Middle frontal gyrus (tissue), 1 donor: ENCODE results near the gene PGA5.
"Not testable (repeated sequence)": the region's sequence is repeated elsewhere in the genome, so short reads cannot be mapped to it uniquely, and the experiment has no call there.

Experiments
- DNase-seq: peaks from one replicate; pipeline ENCODE4 v3.0.0-alpha.2; 2015; ENCODE audit warnings: low spot score; ENCODE audit errors: extremely low spot score

PGA5 gene

DNA sequence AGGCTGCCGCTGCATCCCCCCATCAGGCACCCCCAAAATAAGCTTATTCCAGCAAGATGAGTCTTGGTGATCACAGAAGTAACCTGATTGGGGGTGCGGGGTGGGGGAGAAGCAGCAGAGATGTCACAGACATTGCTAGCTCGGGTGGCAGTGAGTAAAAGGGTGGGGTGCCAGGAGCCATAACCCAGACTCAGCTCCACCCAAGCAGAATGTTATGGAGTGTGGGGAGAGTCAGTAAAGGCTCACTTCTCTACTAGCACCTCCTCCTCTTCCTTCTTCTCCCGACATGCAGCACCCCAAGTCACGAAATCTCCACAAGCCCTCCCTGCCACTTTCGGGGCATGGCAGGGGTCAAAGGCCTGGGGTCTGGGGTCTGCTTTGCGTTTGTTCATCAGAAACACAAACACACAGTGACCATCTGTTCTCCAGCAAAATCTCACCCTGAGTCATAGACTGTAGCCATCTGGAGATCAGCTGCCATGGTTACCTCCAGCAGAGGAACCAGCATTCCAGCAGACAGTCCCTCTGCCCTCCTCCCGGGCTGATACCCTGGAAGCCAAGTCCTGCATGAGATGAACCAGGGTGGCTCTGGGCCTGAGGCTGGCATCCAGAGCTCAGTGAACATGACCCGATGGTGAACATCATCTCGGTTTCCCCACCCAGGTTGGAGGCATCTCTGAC, 14.4 kb upstream of the PGA5 start:
- not testable (repeated sequence) for DNase-seq

DNA sequence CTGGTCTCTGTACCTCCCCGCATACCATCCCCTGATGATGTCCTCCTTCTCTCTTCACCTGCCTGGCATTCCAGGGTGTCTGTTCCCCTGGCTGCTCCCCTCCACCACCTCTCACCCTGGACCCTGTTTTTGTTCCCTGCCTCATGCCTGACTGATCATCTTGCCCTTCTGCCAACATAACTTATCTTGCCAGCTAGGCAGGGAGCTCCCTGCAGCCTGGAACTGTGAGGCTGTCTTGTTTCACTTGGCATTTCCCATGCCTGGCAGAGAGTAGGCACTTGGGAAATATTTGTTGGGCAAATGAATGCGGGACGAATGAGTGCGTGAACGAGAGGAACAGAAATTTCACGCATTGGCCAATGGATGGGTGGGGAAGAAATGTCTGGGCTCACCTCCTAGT, 11.5 kb upstream of the PGA5 start:
- DNase-seq = not testable (repeated sequence)

DNA sequence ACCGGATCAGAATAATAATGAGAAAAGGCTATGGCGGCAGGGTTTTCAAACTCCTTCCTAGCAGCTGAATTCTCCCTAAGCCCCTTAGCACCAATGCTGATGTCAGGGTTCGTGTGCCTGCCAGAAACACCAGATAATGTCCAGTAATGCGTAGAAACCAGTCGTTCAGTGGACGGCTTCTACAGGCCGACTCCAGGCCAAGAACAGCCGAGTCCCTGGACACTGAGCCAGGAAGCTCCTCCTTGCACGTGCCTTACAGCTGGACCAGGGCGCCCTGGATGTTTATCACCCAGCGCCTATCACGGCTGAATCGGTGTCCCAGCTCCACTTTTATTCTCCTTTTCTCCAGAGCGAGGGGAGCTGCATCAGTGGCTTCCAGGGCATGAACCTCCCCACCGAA, 9.9 kb upstream of the PGA5 start:
- DNase-seq = not testable (repeated sequence)

DNA sequence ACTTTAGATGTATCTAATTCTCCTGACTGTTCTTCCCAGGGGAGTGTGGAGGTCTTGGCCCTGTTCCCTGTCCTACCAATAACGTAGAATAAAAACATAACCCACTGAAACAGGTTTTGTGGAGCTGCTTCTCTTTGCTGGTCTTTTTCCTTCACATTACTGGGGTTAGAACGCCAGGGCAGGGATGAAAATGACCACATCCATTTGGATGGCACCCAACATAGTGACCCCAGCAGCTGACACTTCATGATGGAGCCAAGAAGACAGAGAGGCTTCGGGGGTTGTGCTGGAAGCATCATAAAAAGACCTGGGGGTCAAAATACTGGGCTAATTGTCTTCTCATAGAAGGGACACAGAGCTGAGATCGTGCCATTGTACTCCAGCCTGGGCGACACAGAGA, 9.4 kb upstream of the PGA5 start:
- DNase-seq = not testable (repeated sequence)

DNA sequence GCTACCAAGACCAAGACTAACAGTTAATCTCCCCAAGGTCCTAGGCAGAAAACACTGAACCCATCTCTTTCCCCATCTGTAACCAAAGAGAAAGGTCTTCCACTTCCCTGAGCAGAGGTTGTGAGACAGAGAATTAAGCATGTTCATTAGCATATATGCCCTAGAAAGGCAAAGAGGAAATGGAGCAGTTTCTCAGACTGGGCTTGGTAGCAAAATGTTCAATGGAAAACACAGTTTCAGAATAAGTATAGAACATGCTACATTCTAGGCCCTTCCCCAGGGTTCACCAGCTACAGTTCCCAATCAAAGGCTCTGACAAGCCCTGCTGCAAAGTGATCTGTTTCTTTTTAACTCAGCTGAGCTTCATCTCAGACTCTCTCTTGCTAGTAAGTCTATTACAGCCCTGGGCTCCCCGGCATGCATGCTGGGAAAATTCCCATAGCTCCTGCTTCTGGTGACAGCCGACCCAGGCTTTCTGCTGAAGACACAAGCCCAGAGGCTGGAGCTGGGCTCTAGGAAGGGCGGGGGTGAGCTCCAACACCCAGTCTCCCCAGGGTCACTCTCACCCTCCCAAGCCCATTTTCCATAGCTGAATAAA, 8.3 kb upstream of the PGA5 start:
- DNase-seq = not testable (repeated sequence)

DNA sequence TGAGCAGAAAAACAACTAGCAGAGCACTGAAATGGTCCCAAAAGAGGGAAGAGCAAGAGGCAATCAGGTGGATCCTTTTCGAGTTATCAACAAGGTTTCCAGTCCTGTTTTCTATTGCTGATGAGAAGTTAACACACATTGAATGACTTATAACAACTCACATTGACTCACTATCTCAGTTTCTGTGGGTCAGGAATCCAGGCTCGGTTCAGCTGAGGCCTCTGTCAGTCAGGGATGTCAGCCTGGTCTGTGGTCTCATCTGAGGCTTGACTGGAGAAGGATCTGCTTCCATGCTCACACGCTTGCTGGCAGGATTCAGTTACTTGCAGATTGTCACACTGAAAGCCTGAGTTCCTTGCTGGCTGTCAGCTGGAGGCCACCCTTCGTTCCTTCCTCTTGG, 3.8 kb upstream of the PGA5 start:
- not testable (repeated sequence) for DNase-seq

DNA sequence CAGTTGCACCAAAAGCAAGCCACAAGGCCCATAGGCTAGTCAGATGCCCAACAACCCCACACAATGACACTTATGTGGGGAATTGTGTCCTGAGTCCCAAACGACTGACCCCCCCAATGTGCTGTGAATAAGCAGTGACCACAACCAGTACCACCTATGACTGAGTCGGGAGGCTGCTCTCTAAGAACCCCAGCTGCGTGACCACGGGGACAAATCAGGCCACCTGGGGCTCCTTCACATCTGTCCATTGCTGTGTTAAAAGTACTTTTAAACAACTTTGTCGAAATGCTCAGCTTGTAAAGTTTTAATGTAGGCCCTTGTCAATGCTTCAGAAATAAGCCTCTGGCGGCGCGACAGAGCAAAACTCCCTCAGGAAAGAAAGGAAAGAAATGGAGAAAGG, 687 bp upstream of the PGA5 start:
- not testable (repeated sequence) for DNase-seq

DNA sequence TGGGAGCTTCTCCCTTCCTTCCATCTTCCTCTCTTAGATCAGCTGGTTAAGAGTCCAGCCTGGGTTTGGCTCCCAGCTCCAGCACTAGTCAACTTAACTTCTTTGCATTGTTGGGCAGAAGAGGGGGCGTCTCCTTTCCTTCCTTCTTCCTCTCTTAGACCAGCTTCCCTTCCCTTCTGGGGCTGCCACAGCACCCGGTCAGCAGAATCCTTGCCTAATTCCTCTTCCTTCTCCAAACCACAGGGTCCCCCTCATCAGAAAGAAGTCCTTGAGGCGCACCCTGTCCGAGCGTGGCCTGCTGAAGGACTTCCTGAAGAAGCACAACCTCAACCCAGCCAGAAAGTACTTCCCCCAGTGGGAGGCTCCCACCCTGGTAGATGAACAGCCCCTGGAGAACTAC, 551 bp downstream of the PGA5 start:
- not testable (repeated sequence) for DNase-seq

DNA sequence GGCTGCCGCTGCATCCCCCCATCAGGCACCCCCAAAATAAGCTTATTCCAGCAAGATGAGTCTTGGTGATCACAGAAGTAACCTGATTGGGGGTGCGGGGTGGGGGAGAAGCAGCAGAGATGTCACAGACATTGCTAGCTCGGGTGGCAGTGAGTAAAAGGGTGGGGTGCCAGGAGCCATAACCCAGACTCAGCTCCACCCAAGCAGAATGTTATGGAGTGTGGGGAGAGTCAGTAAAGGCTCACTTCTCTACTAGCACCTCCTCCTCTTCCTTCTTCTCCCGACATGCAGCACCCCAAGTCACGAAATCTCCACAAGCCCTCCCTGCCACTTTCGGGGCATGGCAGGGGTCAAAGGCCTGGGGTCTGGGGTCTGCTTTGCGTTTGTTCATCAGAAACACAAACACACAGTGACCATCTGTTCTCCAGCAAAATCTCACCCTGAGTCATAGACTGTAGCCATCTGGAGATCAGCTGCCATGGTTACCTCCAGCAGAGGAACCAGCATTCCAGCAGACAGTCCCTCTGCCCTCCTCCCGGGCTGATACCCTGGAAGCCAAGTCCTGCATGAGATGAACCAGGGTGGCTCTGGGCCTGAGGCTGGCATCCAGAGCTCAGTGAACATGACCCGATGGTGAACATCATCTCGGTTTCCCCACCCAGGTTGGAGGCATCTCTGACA, 4.4 kb downstream of the PGA5 start:
- DNase-seq = not testable (repeated sequence)

DNA sequence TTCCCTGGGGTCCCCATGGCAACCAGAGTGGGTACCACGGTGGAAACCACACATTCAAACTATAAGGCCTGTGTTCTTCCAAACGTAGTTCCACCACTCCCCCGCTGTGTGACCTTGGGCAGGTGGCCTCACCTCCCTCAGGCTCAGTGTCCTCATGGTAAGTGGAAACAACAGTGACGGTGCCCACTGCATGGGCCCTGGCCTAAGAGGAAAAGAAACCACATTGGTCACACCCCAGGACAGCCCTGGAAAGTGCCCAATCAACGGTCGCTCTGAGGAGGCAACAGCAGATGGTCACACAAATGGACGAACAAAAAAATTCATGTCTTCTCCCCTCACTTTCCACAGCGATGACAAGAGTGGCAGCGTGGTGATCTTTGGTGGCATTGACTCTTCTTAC, 7.1 kb downstream of the PGA5 start:
- not testable (repeated sequence) for DNase-seq

DNA sequence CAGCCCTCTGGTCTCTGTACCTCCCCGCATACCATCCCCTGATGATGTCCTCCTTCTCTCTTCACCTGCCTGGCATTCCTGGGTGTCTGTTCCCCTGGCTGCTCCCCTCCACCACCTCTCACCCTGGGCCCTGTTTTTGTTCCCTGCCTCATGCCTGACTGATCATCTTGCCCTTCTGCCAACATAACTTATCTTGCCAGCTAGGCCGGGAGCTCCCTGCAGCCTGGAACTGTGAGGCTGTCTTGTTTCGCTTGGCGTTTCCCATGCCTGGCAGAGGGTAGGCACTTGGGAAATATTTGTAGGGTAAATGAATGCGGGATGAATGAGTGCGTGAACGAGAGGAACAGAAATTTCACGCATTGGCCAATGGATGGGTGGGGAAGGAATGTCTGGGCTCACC, 8.2 kb downstream of the PGA5 start:
- DNase-seq = not testable (repeated sequence)

DNA sequence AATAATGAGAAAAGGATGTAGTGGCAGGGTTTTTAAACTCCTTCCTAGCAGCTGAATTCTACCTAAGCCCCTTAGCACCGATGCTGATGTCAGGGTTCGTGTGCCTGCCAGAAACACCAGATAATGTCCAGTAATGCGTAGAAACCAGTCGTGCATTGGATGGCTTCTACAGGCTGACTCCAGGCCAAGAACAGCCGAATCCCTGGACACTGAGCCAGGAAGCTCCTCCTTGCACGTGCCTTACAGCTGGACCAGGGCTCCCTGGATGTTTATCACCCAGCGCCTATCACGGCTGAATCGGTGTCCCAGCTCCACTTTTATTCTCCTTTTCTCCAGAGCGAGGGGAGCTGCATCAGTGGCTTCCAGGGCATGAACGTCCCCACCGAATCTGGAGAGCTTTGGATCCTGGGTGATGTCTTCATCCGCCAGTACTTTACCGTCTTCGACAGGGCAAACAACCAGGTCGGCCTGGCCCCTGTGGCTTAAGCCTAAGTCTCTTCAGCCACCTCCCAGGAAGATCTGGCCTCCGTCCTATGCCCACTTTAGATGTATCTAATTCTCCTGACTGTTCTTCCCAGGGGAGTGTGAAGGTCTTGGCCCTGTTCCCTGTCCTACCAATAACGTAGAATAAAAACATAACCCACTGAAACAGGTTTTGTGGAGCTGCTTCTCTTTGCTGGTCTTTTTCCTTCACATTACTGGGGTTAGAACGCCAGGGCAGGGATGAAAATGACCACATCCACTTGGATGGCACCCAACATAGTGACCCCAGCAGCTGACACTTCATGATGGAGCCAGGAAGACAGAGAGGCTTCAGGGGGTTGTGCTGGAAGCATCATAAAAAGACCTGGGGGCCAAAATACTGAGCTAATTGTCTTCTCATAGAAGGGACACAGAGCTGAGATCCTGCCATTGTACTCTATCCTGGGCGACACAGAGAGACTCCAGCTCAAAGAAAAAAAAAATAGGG, 10.1 kb downstream of the PGA5 start:
- DNase-seq = not testable (repeated sequence)

DNA sequence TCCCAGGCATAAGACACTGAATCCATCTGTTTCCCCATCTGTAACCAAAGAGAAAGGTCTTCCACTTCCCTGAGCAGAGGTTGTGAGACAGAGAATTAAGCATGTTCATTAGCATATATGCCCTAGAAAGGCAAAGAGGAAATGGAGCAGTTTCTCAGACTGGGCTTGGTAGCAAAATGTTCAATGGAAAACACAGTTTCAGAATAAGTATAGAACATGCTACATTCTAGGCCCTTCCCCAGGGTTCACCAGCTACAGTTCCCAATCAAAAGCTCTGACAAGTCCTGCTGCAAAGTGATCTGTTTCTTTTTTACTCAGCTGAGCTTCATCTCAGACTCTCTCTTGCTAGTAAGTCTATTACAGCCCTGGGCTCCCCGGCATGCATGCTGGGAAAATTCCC, 11.4 kb downstream of the PGA5 start:
- DNase-seq = not testable (repeated sequence)

DNA sequence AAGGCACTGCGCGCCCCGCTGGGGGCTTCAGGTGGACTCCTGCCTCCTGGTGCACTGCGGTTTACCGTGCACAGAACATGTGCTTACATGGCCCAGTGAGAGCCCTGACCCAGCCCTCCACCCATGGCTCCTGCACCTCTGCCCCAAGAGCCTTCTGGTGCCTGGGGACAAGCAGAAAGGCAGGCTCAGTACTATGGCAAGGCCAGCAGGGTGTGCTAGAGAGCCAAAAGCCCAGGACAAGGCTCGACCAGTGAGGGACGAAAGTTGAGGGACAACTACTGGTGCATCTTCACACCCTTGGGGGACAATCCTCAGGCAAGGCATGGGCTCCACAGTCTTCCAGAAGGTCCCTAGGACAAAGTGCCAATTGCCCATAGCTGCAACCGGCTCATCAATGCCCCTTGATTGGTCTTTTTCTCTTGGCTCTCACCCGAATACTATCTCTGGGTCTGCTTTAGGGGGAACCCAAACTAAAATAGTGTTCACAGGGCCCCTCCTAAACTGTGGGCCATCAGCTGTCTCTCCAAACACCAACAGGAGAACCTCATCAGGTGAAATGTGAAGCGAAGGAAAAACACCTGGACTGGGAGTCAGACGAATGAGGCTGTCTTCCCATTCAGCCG, 13.5 kb downstream of the PGA5 start:
- peak; percentile 9 for DNase-seq

DNA sequence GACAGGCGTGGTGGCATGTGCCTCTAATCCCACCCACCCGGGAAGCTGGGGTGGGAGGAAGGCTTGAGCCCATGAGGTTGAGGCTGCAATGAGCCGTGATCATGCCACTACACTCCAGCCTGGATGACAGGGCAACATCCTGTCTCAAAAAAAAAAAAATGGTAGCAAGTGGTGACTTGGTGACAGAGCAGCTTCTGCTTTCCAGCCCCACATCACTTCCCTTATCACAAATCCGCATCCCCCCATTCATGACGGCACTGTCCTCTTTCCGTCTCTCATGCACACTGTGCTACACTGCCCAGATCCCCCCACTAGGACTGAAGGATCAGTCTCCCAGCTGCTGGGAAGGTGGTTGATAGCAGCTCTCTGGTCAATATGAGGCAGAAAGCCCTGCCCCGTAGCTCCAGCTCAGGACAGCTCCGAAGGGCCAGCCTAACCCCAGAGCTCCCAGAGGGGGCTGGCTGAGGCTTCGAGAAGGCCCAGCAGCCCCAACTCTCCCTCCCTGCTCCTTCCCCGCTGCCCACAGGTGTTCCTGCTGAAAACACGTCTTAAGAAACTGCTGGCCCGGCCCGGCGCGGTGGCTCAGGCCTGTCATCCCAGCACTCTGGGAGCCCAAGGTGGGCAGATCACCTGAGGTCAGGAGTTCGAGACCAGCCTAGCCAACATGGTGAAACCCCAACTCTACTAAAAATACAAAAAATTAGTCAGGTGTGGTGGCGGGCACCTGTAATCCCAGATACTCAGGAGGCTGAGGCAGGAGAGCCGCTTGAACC, 15.9 kb downstream of the PGA5 start:
- DNase-seq = no peak

DNA sequence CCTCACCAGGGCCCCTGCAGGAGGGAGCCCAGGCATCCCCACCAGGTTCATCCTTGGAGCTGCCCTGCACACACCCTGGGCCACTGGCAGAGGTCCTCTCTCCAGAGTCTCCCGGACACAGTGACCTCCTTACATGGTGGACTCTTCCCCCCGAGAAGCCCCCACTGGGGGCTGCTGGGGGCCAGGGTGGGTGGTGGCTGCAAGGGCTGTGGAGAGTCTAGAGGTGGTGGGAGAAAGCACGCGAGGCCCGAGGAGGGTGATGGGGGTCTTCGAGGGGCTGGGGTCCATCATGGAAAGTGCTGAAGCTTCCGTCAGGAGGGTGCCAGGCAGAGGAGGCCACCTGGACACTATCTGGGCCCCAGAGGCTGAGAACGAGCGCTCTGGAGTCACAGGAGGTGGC, 17.6 kb downstream of the PGA5 start:
- DNase-seq = no peak

DNA sequence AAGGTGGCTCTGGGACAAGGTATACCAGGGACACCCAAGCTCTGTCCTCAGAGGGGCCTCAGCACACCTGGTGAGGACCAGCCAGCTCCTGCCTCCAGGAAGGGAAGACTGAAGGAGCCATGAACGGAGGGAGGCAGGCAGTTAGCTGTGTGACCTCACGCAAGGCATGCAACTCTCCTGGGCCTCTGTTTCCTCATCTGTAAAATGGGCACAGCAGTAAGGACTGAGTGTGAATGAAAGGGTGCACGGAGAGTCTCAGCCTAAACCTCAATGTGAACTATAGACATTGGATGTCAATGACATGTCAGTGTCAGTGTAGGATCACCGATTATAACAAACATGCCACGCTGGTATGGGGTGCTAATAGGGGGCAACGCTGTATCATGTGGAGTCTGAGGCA, 18.4 kb downstream of the PGA5 start:
- DNase-seq = no peak

DNA sequence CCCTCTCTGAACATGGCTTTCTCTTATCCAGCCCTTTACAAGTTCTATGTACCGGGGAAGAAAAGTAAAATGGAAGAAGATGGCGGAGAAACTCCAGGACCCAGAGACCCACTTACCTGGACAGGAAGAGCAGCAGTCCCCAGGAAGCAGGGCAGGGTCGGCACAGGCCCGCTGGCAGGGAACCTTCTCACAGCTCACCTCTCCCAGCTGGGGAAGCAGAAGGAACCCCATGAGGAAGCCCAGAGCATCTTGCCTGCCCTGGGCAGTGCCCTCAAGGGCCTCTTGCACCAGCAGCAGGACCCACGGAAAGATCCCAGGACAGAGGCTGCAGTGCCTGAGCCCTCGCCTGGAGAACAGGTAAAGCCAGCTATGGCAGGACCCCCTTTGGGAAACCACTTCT, 23.4 kb downstream of the PGA5 start:
- DNase-seq = no peak

DNA sequence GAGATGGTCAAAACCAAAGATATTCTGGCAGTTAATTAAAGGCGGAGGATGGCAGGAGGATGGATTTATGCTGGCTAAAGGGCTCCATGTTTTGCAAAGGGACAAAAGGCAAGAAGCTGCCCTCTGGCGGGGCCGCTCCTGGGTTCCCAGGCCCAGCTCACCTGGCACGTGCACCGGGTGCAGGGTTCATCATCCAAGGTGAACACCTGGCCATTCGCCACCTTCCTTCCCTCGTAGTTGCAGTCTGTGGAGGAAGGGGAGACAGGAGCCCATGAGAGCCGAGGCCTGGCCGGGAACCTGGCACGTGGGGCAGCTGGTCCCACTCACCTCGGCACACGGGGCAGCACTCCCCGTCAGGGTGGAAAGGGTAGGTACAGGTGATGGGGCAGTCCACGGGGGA, 23.8 kb downstream of the PGA5 start:
- no peak for DNase-seq

DNA sequence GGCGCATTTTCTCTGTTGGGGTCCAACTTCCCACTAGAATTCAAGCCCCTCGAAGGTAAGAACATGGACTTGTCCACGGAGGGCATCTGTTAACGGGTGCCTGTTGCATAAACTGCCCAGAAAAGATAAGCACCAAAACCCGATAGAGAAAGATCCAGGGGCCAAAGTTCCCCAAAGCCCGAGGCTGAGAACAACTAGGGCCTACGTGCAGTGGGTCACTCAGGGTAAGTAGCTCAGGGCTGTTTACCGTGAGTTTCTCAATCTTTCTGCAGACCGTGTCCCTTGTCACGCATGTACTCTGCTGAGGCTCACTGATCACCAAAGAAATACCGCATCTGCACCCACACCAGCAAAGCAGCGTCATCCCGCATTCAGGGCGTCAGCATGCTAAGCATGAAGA, 24.4 kb downstream of the PGA5 start:
- no peak for DNase-seq
